ENCODE measurements around the gene ZNRF3.

GRCh38 chr22:28969401-28970168, 86.2 kb downstream of the ZNRF3 start:
- TF ChIP-seq CTCF (IDR thresholded peaks at IDR 0.05) (no peak), ZFX (IDR thresholded peaks at IDR 0.05; ENCODE audit: borderline replicate concordance) (no peak)
